ENCODE results near the gene RBFOX1. TPM values are rescaled to one million over a fixed set of nuclear protein-coding genes. Genes with fewer than 3 reads are reported as not detected.

RBFOX1 gene
- total RNA-seq, 1 experiment from 2014 or later: not detected

DNA sequence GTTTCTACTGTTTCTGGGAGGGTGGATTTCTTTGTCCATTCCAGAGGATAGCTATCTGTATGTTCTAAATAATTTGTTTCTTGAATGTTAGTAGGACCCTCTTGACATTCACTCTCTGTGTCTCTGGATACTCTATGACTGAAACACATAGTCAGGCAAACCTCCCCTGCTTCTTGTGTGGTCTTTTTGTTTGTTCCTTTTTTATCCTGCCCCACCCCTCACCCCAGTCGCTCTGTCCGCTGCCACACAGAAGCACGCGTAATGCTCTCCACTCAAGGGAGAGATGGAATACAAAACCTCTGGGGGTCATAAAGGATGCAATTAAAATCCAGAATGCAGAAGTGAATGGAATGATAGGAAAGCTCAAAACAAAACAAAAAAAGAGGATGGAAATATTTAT lies 253.1 kb downstream of the RBFOX1 start:
- Histone ChIP-seq H3K9ac (ENCODE audit: low read length) (no peak overlapping the region), H3K79me2 (ENCODE audit: insufficient read depth, low read length) (no peaks in the 10 kb centered on the region), H3K9me3 (ENCODE audit: control insufficient read depth in 1 of 2, insufficient read depth in 1 of 2, low read depth in 1 of 2, low read length in 2 of 2) (peaks cover 15% of the 10 kb centered on the region in 2 experiments; a peak in 2 of 4 replicates), H3K9me2 (ENCODE audit: insufficient read depth) (no peaks in the 10 kb centered on the region), H4K20me1 (ENCODE audit: insufficient read depth) (no peaks in the 10 kb centered on the region), H3K27me3 (ENCODE audit: insufficient read depth, low read length) (no peaks in the 10 kb centered on the region), H3K27ac (ENCODE audit: low read depth, low read length) (no peak overlapping the region), H2AFZ (ENCODE audit: low read depth, low read length, poor library complexity, severe bottlenecking) (no peak overlapping the region), H3K4me1 (ENCODE audit: control insufficient read depth in 1 of 2, insufficient read depth in 2 of 2, low read length in 2 of 2) (no peaks in the 10 kb centered on the region), H3K4me3 (replicated peaks in 1 of 2; ENCODE audit: low read depth in 1 of 2, low read length in 2 of 2) (no peak overlapping the region), H3K4me2 (ENCODE audit: low read length) (no peak overlapping the region), H3K36me3 (ENCODE audit: control insufficient read depth in 1 of 2, insufficient read depth in 2 of 2, low read length in 2 of 2) (no peaks in the 10 kb centered on the region)
- ChIA-PET CTCF (no interaction called here), RAD21 (ENCODE audit: low non-redundant PET in 1 of 2, low total read pairs in 2 of 2, uncharacterized antibody in 2 of 2, unreplicated experiment in 2 of 2) (no interaction called here), POLR2A (no interaction called here)
- DNase-seq (ENCODE audit: low read depth, low spot score) (no peak), ATAC-seq (no peak)
- intact Hi-C loops (cut with micrococcal nuclease): no loop called here
- no peak for TF ChIP-seq EGR1 (IDR thresholded peaks at IDR 0.05; ENCODE audit: low read depth)
- TF ChIP-seq ZFX (IDR thresholded peaks at IDR 0.05): no peak
- TF ChIP-seq RAD21 (IDR thresholded peaks at IDR 0.05; ENCODE audit: low read depth): no peak
- no peak for TF ChIP-seq CTCF (IDR thresholded peaks at IDR 0.05 in 2 of 3, conservative IDR thresholded peaks at IDR 0.05 in 1 of 3; ENCODE audit: borderline replicate concordance in 1 of 3, insufficient read depth in 1 of 3, low read depth in 2 of 3, low read length in 2 of 3)
- no peak for TF ChIP-seq FOSL1 (IDR thresholded peaks at IDR 0.05; ENCODE audit: low read depth)
- TF ChIP-seq SRF (IDR thresholded peaks at IDR 0.05; ENCODE audit: low read depth): no peak
- no TSS peak for BruUV-seq (replicated peaks)

GRCh38 chr16:7590934-7591333 lies 258.3 kb downstream of the RBFOX1 start:
- no peak for ATAC-seq
- Histone ChIP-seq H2AFZ (ENCODE audit: low read depth, low read length, poor library complexity, severe bottlenecking) (no peak overlapping the region), H3K9me3 (ENCODE audit: control insufficient read depth in 1 of 2, insufficient read depth in 1 of 2, low read depth in 1 of 2, low read length in 2 of 2) (peaks cover 13 to 16% of the 10 kb centered on the region in 2 experiments; a peak in 2 of 4 replicates), H3K27ac (ENCODE audit: low read depth, low read length) (no peak overlapping the region), H3K9me2 (ENCODE audit: insufficient read depth) (no peaks in the 10 kb centered on the region), H3K9ac (ENCODE audit: low read length) (no peak overlapping the region), H3K4me2 (ENCODE audit: low read length) (no peak overlapping the region), H3K36me3 (ENCODE audit: control insufficient read depth in 1 of 2, insufficient read depth in 2 of 2, low read length in 2 of 2) (no peaks in the 10 kb centered on the region), H3K4me3 (replicated peaks in 1 of 2; ENCODE audit: low read depth in 1 of 2, low read length in 2 of 2) (no peak overlapping the region), H3K27me3 (ENCODE audit: insufficient read depth, low read length) (no peaks in the 10 kb centered on the region), H3K79me2 (ENCODE audit: insufficient read depth, low read length) (no peaks in the 10 kb centered on the region), H4K20me1 (ENCODE audit: insufficient read depth) (no peaks in the 10 kb centered on the region), H3K4me1 (ENCODE audit: control insufficient read depth in 1 of 2, insufficient read depth in 2 of 2, low read length in 2 of 2) (no peaks in the 10 kb centered on the region)
- DNase-seq (ENCODE audit: low read depth, low spot score): no peak
- ChIA-PET POLR2A (no interaction called here), RAD21 (ENCODE audit: low non-redundant PET in 1 of 2, low total read pairs in 2 of 2, uncharacterized antibody in 2 of 2, unreplicated experiment in 2 of 2) (no interaction called here), CTCF (no interaction called here)
- TF ChIP-seq ZFX (IDR thresholded peaks at IDR 0.05) (no peak), RAD21 (IDR thresholded peaks at IDR 0.05; ENCODE audit: low read depth) (no peak)
- intact Hi-C loops (cut with micrococcal nuclease): no loop called here
- BruUV-seq (replicated peaks): no TSS peak
